Kidney (tissue), 14 donors: ENCODE measurements around the gene SEMA4G. TPM values are rescaled to one million over a fixed set of nuclear protein-coding genes. Genes with fewer than 3 reads are reported as not detected.

Experiments
- DNase-seq, 5 donors: peaks; one replicate each; pipeline ENCODE4 v3.0.0-alpha.2; 2013 to 2020
- FAIRE-seq: peaks from 2 replicates; lab custom pipeline; 2012; peaks lifted over from hg19 to GRCh38; lab: Jason Lieb, UNC
- H3K27ac ChIP-seq, 2 donors: one replicate each; pipeline ENCODE4 v1.7.0; 2013; ENCODE audit warnings: low read depth in 2 of 2, low read length in 2 of 2, inconsistent platforms in 1 of 2
- H3K27me3 ChIP-seq: one replicate; pipeline ENCODE4 v1.7.1; 2013; ENCODE audit warnings: low read length, inconsistent platforms; ENCODE audit not compliant: control insufficient read depth, insufficient read depth
- H3K36me3 ChIP-seq, 3 donors: one replicate each; pipeline versions ENCODE4 v1.7.0 to v1.7.1; 2013; ENCODE audit warnings: low read length in 3 of 3, control low read depth in 1 of 3, inconsistent platforms in 1 of 3; ENCODE audit not compliant: insufficient read depth in 3 of 3, control insufficient read depth in 2 of 3
- H3K4me1 ChIP-seq, 3 donors: one replicate each; pipeline versions ENCODE4 v1.7.0 to v1.7.1; 2013; ENCODE audit warnings: low read length in 3 of 3, inconsistent platforms in 1 of 3, low read depth in 1 of 3; ENCODE audit not compliant: control insufficient read depth in 2 of 3, insufficient read depth in 2 of 3
- H3K4me3 ChIP-seq, 3 donors: one replicate each; pipeline versions ENCODE4 v1.7.0 to v1.8.1; 2013; ENCODE audit warnings: low read length in 3 of 3, control low read depth in 1 of 3, inconsistent platforms in 1 of 3
- H3K9ac ChIP-seq, 3 donors: one replicate each; pipeline versions ENCODE4 v1.7.0 to v1.7.1; 2013; ENCODE audit warnings: low read length in 3 of 3, control low read depth in 1 of 3, inconsistent platforms in 1 of 3
- H3K9me3 ChIP-seq, 3 donors: one replicate each; pipeline versions ENCODE4 v1.7.0 to v1.7.1; 2013; ENCODE audit warnings: low read length in 3 of 3, control low read depth in 1 of 3, inconsistent platforms in 1 of 3; ENCODE audit not compliant: control insufficient read depth in 2 of 3, insufficient read depth in 1 of 3
- CTCF ChIP-seq: IDR thresholded peaks from 3 replicates; pipeline ENCODE4 v1.5.1; 2012; ENCODE audit warnings: mild to moderate bottlenecking, moderate library complexity, borderline replicate concordance; ENCODE audit not compliant: insufficient read depth; ENCODE audit errors: extremely low read depth
- intact Hi-C: fragments of 100-400 bp; cut with DNase I; formaldehyde crosslinking; loops from one replicate; pipeline ENCODE4 v1.11.1; 2022
- polyA plus RNA-seq: library from polyadenylated mRNA; stranded (reverse); fragments of 350-450 nt; fragmentation: Illumina TruSeq; extraction: RNeasy Lipid Tissue Mini Kit (QIAGEN cat#74804); gene quantifications from one replicate; pipeline ENCODE4 v1.2.3, GENCODE V29; 2014; ENCODE audit warnings: low read depth, low replicate concordance; ENCODE audit not compliant: insufficient read depth
- total RNA-seq: library from RNA; stranded (reverse); fragmentation: NEBNext Ultra II Directional; extraction: Animal tissue kit (Norgen Biotek cat#: 25700); gene quantifications from one replicate; pipeline ENCODE4 v1.2.1, GENCODE V29; 2021
- donor health status: control.
- donor health status: control.
- donor health status: control.
- donor health status: control.
- donor health status: control.
- donor health status: DM: yes; HTN: yes; CAD: no.
- donor health status: Normal renal cell carcinoma (clear cell type).

Gene SEMA4G
- total and polyA plus RNA-seq, 2 donors from 2014 or later: 6.1 to 23.5 TPM

GRCh38 chr10:100928039-100928438 lies 41.3 kb upstream of the SEMA4G start:
- Histone ChIP-seq H3K4me3 (no peak overlapping the region), H3K9ac (no peak overlapping the region), H3K4me1 (no peaks in the 10 kb centered on the region), H3K36me3 (peaks cover 7 to 63% (median 26%) of the 10 kb centered on the region in 3 donors), H3K9me3 (no peaks in the 10 kb centered on the region), H3K27ac (no peak overlapping the region), H3K27me3 (no peaks in the 10 kb centered on the region)
- DNase-seq (no peak), FAIRE-seq (no peak)
- TF ChIP-seq CTCF: no peak
- intact Hi-C loops: no loop called here

GRCh38 chr10:100930368-100930767 lies 38.9 kb upstream of the SEMA4G start:
- FAIRE-seq: no peak
- Histone ChIP-seq H3K36me3 (peaks cover 10 to 51% (median 16%) of the 10 kb centered on the region in 3 donors), H3K9me3 (no peaks in the 10 kb centered on the region), H3K27me3 (no peaks in the 10 kb centered on the region), H3K27ac (no peak overlapping the region), H3K9ac (no peak overlapping the region), H3K4me3 (no peak overlapping the region), H3K4me1 (no peaks in the 10 kb centered on the region)
- intact Hi-C loops: no loop called here
- no peak for DNase-seq
- no peak for TF ChIP-seq CTCF

- no peak overlapping the region for H3K27ac ChIP-seq
- H3K27me3 ChIP-seq: no peaks in the 10 kb centered on the region
- H3K4me3 ChIP-seq: no peak overlapping the region
- no peak for TF ChIP-seq CTCF
- no peak for FAIRE-seq
- H3K4me1 ChIP-seq: no peaks in the 10 kb centered on the region
- intact Hi-C loops: no loop called here
- no peak overlapping the region for H3K9ac ChIP-seq
- no peak for DNase-seq
- no peaks in the 10 kb centered on the region for H3K9me3 ChIP-seq
- peaks cover 12 to 44% (median 20%) of the 10 kb centered on the region in 3 donors for H3K36me3 ChIP-seq
These were observed 35.1 kb upstream of the SEMA4G start for GRCh38 chr10:100934084-100934659.
